GM21528 (cell line): Measurements from ENCODE around the gene NDUFA11.
"Not testable (repeated sequence)": the region's sequence is repeated elsewhere in the genome, so short reads cannot be mapped to it uniquely, and the experiment has no call there.

Source experiments
- ATAC-seq: cut with Tn5 transposase; IDR thresholded peaks from one replicate; pipeline ENCODE4 v1.9.1; 2021; ENCODE audit warnings: mild to moderate bottlenecking, moderate library complexity; ENCODE audit not compliant: unreplicated experiment, low FRiP score

The NDUFA11 gene

DNA sequence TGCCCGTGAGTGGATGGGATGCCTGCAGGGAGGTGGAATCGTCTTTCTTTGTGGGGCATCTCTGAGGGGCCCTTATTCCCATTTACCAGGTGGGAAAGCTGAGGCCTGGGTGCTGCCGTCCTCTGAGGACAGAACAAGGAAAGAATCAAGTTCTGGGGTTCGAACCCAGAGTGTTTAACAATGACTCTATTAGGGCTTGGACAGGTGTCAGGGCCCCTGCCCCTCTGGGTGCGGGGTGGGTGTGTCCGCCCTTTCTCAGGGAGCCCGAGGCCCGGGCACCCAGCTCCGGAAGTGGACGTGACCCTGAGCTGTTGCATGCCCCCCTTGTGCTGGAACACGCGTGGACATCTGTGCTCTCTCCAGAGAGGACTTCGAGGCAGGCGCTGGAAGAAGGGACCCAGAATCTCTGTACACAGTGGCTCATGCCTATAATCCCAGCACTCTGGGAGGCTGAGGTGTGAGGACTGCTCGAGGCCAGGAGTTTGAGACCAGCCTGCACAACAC, 10.8 kb downstream of the NDUFA11 start:
- no peak for ATAC-seq

DNA sequence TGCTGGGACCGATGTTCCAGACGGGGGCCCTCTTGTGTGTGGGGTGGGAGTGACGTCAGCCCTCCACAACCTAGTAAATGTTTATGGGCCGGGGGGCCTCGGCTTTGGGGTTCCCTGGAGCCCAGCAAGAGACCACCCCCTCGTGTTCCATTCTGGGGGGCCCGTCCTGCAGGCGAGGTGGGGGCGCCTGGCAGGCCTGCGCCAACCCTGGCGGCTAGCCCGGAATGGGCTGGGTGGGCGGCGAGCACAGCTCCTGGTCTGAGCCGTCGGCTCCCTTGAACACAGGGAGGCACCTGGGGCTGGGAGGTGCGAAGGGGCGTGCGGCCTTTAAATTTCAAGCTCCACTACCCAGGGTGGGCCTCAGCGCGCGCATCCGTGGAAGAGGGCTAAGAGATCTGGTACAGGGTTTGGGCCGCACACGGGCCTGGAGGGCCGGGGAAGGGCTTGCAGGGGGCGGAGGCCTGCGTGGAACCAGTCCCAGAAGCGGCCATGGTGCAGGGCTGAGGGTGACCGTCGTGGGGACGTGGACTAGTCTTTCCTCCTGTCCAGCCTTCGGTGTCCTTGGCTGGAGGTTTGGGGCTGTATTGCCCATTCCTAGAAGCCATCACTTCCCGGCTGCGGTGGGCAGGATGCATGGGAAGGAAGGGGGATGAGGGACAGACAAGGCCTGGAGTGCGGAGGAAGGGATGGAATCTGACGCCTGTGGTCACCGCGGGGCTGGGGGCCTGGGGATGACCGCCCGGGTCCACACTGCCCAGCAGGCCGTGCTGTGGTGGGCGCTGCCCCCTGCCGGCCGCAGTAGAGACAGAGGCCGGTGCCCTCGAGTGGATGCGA, 11.4 kb downstream of the NDUFA11 start:
- no peak for ATAC-seq

DNA sequence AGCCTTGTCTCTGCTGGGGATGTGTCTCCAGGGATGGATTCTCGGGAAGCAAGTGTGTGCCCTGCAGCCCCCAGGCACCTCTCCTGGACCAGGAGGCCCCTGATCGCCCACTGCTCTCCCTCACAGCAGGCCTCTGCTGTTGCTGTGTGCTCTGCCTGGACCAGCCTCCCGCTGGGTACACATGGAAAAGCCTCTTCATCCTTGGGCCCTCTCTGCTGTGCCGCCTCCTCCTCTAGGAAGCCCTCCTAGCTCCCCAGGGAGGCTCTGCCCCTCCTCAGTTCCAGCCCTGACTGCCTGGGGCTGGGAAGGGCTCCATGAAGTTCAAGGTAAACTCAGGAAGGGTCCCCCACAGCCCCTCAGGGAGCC, 12.0 kb downstream of the NDUFA11 start:
- no peak for ATAC-seq

DNA sequence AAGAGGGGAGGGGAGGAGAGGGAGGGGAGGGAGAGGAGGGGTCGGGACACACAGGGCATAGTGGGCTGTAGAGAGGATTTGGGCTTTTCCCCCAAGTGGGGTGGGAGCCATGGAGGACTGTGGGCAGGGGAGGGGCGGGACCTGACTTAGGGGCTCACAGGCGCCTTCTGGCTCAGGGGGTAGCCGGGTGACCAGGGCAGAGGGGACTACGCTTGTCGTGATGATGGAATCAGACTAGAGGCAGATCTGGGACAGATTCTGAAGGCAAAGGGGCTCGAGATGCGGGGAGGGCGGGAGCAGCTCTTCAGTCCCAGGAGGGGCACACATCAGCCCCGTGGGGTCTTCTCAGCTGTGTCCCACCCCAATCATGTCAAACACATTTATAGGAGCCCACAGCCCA, 13.5 kb downstream of the NDUFA11 start:
- no peak for ATAC-seq

DNA sequence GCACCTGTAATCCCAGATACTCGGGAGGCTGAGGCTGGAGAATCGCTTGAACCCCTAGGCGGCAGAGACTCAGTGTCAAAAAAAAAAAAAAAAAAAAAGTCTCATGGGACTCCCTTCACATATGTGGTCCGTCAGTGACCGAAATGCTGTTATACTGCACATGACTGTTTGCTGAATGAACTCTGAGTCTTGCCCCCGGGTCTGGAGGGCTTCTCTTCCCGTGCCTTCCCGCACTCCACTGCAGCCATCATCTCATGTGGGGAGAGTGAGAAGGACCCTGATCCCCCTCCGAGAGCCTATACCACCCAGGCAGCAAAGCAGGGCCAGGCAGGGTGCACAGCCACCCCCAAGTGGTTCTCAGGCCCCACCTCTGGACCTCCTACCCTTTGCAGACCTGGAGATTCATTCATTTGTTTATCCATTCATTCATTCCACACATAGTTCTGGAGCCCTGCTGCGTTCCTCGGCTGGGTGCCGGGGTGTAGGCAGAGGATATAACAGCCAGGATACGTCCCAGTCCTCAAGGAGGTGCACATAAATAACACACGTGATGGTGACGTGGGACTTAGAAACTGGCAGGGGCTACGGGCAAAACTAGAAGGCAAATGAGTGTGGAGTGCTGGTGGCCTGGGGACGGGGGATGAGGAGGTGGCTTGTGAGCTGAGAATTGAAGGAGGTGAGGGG, 14.2 kb downstream of the NDUFA11 start:
- no peak for ATAC-seq

DNA sequence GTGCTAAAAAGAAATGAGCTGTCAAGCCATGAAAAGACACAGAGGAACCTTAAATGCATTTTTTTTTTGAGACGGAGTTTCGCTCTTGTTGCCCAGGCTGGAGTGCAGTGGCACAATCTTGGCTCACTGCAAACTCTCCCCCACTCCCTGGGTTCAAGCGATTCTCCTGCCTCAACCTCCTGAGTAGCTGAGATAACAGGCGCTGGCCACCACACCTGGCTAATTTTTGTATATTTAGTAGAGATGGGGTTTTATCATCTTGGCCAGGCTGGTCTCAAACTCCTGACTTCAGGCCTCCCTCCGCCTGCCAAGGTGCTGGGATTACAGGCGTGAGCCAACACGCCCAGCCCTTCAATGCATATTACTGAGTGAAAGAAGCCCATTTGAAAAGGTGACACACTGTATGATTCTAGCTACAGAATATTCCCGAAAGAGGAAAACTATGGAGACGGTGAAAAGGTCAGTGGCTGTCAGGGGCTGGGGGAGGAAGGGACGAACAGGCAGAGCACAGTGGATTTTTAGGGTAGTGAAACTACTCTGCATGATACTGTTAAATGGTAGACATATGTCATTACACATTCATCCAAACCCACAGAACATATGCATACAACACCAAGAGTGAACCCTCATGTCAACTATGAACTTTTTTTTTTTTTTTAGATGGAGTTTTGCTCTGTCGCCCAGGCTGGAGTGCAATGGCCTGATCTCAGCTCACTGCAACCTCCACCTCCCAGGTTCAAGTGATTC, 19.4 kb downstream of the NDUFA11 start:
- not testable (repeated sequence) for ATAC-seq

DNA sequence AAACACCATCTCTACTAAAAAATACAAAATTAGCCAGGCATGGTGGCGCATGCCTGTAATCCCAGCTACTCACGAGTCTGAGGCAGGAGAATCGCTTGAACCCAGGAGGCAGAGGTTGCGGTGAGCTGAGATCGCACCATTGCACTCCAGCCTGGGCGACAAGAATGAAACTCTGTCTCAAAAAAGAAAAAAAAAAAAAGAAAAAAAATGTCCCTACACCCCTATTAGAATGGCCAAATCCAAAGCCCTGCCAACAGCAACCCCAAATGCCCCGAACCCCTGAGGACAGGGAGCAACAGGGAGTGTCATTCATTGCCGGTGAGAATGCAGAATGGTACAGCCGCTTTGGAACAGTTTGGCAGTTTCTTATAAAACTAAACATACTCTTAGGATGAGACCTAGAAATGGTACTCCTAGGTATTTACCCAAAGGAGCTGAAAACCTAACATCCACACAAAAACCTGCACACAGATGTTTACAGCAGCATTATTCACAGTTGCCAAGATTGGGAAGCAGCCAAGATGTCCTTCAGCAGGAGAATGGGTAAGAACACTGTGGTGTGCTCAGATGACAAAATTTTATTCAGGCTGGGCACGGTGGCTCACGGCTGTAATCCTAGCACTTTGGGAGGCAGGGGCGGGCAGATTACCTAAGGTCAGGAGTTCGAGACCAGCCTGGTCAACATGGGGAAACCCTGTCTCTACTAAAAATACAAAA, 20.3 kb downstream of the NDUFA11 start:
- ATAC-seq, result not testable (repeated sequence)

DNA sequence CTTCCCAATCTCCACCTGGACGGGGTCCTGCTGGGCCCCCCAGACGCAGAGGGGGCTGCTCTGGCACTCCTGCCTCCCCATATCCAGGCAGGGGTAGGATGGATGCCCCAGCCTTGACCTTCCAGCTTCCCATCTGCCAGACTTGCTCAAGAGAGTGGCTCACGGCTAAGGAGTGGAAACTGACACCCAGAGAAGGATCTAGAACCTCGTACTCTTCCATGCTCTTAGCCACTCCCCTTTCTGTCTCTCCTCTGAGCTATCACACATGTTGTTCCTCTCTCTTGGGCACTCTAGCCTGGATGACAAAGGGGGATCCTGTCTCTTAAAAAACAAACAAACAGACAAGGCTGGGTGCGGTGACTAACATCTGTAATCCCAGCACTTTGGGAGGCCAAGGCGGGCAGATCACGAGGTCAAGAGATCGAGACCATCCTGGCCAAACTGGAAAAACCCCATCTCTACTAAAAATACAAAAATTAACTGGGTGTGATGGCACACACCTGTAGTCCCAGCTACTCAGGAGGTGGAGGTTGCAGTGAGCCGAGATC, 21.1 kb downstream of the NDUFA11 start:
- no peak for ATAC-seq

DNA sequence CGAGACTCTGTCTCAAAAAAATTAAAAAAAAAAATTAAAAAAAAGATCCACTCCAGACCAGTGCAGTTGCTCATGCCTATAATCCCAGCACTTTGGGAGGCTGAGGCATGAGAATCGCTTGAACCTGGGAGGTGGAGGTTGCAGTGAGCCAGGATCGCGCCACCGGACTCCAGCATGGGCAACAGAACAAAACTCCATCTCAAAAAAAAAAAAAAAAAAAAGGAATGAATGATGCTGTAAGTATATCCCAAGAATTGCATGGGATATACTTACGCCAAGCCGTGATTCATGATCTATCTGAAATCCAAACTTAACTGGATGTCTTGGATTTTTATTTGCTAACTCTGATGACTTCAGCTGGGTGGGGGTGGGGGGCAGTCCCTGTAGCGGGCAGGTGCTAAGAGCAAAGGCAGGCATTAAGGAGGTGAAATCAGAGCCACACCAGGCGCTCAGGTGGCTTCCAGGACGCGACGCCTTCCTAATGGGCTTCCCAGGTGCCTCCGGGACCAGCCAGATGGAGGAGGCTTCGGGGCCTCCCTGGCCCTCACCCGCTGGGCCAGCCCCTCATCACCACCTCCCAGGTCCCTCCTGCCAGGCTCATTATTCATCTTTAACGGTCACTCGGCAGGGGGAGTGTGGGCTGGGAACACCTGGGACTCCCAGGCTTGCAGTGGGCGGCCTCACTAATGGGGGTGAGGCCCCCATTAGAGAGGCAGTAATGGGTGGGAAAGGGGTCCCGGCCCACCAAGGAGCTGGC, 21.9 kb downstream of the NDUFA11 start:
- ATAC-seq, result no peak

DNA sequence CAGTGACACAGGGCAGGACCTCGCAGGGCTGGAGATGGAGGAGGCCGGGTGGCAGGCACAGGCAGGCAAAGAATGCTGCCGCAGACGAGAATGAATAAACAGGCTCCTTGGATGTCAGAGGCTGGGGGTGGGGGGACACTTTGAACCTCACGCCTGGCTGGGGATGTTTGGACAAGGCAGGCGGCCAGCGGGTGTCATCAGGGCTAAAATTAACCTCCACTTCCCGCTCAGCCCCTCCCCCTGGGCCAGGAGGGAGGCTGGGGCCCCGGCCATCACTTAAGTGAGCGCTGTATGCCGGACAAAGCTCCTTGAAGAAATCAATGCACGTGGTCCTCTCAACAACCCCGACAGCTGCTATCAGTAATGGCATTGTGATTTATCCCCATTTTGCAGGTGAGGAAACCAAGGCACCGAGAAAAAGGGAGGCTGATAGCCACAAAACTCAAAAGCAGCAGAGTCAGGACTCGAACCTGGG, 22.9 kb downstream of the NDUFA11 start:
- ATAC-seq, result no peak

DNA sequence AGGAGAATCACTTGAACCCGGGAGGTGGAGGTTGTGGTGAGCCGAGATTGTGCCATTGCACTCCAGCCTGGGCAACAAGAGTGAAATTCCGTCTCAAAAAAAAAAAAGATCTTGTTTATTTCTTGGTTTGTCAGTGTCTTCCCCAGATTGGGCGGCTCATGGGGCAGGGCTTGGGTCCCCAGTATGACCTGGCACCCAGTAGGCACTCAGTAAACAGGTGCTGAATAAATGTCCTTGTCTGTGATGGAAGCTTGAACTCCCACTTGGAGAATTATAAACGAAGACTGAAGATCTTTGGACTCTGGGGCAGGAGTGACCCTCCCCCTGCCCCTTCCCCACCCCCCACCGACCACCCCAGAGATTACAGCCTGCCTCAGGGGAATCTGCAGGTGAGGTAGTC, 23.4 kb downstream of the NDUFA11 start:
- no peak for ATAC-seq

DNA sequence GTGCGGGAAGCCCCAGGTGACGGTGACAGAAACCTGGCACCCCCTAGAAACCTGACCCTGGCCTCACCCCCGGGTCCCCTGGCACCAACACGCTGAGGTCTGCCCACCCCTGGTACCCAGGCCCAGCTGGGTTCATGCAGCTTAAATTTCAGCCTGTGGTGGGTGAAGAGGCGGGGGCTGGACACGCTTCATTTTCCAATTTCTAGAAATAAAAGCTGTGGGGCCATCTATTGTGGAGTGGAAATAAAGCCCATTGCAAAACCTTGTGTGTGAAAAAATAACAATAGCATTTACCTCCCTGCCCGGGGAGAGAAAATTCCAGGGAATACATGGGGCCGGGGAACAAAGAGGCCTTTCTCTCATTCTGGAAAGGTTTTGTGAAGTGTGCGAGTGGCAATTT, 25.7 kb downstream of the NDUFA11 start:
- ATAC-seq, result no peak

DNA sequence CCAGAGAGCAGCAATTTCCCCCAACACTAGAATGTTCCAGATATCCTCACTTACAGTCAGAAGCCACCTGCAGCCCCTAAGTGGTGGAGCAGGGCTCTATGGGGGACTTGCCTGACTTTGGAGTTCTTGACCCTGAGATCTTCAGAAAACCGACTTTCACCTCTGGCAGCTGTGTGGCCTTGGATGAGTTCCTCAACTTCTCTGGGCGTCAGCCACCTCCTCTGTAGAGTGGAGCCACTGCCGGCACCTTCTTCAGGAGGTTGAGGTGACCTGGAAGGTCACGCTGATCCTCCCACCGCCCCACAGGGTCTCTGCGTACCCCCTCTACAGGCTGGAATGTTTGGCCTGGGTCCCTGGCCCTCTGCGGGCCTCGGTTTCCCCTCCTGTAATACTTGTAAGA, 26.2 kb downstream of the NDUFA11 start:
- no peak for ATAC-seq

DNA sequence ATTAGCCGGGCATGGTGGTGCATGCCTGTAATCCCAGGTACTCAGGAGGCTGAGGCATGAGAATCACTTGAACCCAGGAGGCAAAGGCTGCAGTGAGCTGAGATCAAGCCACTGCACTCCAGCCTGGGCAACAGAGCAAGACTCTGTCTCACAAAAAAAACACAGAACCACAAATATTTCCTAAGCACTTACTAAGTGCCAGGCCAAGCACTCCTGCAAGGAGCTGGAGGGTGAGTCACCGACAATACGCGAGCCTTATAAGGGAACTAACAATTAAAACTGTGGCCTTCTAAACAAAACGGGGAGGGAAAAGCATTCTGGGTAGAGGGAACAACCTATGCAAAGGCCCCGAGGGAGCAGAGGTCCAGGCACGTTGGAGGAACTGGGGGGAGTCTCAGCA, 29.1 kb downstream of the NDUFA11 start:
- not testable (repeated sequence) for ATAC-seq

DNA sequence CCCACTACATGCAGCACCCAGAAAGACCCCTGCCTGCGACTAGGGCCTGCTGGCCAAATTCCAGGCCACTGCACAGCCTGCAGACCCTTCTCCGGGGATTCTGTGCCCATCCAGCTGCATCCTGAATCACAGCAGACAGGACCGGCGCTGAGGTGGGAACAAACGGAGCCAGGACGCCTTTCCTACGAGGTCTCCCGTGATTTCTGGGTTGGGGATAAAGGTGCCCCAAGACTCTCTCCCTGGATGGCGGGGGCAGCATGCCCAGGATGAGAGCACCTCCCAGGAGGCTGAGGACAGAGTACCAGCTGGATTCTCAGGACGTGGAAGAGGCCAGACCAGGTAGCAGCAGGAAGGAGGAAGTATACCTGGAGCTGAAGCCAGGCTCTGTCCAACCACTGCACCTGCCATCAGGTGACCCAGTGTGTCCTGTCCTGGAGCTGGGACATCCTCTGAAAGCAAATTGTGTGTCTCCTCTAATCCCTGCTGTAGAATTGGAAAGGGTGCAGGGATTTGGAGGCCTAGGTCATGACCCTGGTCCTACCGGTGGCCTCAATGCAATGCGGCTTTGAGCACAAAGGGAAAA, 29.9 kb downstream of the NDUFA11 start:
- ATAC-seq, result no peak

DNA sequence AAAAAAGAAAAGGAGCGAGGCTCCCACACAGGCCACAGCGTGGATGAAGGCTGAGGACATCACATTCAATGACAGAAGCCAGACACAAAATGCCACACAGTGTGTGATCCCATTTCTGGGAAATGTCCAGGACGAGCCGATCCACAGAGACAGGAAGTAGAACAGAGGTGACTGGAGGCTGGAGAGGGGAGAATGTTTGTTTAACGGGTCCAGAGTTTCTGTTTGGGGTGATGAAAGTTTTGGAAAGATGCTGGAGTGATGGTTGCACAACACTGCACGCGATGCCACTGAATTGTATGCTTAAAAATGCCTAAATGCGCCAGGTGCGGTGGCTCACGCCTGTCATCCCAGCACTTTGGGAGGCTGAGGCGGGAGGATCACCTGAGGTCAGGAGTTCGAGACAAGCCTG, 32.6 kb downstream of the NDUFA11 start:
- no peak for ATAC-seq

DNA sequence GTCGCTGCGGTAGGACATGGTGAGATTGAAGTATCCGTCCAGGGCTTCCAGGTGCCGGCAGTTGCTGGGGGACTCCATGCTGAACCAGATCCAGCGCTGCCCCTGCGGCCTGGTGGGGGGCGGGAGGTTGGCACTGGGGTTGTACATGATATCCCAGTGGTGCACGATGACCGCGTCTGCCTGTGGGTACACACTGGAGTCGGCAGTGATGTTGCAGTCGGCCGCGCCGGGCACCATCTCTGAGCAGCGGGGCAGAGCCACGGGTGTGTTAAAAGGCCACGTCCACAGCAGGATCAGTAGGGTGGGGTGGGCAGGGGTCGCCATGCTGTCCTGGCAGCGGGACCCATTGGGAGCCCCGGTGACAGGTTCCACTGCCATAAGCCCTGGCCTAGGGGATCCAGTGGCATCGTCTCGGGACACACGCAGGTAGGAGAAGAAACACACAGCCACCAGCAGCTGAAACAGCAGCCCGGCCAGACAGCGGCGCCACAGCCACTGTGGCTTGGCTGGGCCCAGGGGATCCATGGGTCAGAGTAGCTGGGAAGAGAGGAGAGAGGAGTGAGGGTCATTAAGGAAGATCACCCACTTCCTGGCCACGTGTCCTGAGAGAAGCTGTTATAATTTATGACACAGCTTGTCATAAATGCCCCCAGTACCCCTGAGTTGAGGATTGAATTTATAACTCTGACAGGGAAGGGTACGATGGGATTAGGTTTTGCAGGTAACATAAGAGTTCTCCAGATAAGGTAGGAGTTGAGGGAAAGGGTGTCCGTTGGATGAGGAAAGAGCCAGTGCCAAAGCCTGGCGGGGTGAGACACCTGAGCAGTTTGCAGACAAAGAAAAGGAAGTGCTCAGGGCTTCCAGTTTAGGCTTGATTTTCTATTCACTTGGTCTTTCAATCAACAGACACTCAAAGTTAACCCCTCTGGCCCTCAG, 36.1 kb downstream of the NDUFA11 start:
- ATAC-seq, result no peak

DNA sequence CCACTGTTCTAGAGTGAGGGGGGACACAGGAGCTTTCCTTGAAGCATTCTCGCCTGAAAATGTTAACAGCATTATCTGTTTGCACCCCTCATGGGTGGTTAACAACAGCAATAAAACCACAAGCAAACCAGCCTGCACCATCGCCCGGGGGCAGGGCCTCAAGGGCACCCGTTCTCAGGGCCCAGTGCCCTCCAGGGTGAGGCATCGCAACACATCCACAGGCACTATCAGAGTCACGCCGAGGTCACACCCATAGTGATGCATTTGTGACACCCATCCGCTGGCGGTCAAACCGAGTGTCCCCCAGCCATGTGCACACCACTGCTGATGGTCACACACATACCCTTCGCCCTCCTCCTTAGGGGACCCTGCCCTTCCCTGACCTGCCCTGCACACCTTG, 37.8 kb downstream of the NDUFA11 start:
- ATAC-seq, result no peak
